ENCODE measurements around the gene PPP2R2C. TPM values are rescaled to one million over a fixed set of nuclear protein-coding genes. Genes with fewer than 3 reads are reported as not detected.

Gene PPP2R2C
- total and polyA plus RNA-seq, 5 experiments from 2014 or later = not detected

DNA sequence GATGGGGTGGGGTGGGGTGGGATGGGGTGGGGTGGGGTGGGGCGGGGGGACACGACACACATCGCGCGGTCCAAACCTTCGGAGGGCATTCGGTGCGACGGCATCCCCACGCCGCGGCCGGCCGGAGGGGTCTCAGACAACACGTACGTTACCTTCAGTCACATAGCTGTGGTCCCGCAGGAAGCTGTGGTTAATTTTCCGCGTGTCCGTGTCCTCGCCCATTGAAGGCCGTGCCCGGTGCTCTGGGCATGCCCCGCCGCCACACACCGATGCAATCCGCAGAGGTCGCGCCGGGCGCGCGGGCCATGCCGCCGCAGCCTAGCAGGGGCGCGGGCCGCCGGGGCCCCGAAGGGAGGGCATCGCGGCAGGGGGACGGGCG is 417 bp downstream of the PPP2R2C start:
- POLR2A ChIA-PET = no interaction called here
- ATAC-seq = no peak
- H3K4me1 Mint-ChIP-seq = peaks cover 3 to 13% (median 9%) of the 10 kb centered on the region in 4 donors
- peaks cover 0 to 2% (median 0%) of the 10 kb centered on the region in 3 donors for H3K36me3 Mint-ChIP-seq
- no peak overlapping the region for H3K27ac Mint-ChIP-seq
- H3K9me3 Mint-ChIP-seq = peaks cover 0 to 7% (median 0%) of the 10 kb centered on the region in 9 donors
- peak in 1 of 10 donors; percentile 46 for DNase-seq
- peaks cover 34 to 75% (median 61%) of the 10 kb centered on the region in 5 donors for H3K27me3 Mint-ChIP-seq
- no peak overlapping the region for H3K4me3 Mint-ChIP-seq

DNA sequence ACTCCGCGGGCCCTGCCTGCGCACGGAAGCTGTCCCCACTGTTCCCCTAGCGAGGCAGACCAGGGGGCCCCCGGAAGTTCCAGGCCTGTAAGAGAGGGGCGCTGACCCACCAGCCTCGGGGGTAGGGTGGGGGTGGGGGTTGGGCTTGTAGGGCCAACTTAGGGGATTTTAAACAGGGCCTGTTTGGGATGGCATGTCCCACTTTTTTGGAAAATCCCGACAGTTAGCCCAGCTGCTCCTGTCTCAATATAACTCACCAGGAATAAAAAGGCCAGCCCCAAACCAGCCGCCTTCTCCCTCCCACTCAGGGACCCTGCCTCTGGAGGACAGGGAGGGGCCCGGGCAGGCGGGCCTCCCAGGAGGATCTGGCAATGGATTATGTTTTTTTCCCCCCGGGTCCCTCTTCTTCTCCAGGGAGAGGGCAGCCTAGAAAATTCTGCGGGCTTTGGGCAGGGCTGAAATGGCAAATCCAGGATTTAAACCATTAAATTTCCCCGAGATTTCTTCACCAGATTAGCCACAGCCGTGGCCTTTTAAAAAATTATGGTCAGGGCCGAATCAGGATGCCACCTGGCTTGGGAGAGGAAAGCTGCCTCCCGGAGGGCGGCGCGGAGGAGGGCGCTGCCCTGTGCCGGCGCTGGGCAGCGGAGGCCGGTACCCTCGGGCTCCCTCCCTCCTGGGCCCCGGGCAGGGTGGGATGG is 957 bp downstream of the PPP2R2C start:
- Mint-ChIP-seq H3K27ac (no peak overlapping the region), H3K4me3 (peak overlapping the region in 1 of 10 donors; percentile 26), H3K4me1 (peaks cover 3 to 13% (median 9%) of the 10 kb centered on the region in 4 donors), H3K9me3 (peaks cover 0 to 7% (median 0%) of the 10 kb centered on the region in 9 donors), H3K36me3 (peaks cover 0 to 2% (median 0%) of the 10 kb centered on the region in 3 donors), H3K27me3 (peaks cover 36 to 79% (median 64%) of the 10 kb centered on the region in 5 donors)
- ATAC-seq (no peak), DNase-seq (peak in 1 of 10 donors; percentile 4)
- POLR2A ChIA-PET = no interaction called here

DNA sequence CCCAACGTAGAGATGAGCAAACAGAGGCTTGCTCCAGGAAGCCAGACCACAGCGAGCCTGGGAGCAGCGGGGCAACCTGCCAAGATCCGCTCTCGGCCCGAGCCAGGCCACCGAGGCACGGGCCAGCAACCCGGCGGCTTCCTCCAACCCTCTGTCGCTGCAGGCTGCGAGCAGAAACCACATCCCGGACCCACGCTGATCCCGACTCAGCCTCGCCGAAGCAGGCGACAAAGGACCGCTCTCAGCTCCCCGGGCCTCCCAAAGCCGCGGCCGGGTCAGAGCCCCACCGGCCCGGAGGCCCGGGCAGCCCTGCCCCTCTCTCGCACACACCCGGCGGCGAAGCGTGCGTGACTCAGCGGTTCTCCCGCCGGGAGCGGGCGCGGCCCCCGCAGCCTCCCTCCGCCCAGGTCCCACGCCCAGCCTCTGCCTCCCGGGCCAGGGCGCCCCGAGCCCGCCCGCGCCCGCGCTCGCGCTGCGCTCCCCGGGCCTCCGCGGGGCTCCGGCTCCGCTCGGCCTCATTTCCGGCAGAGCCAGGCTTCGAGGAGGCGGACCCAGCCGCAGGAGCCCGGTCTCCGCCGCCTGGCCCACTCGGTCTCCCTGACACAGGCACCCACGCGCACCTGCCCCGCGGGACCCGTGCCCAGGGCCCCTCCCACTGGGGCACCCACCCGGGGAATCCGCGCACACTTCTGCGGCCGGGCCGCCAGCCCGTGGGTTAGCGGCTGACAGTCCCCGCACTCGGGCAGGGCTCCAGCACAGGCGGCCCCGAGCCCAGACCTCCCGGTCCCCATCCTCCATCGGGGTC is 1.7 kb downstream of the PPP2R2C start:
- Mint-ChIP-seq H3K4me3 (peak overlapping the region in 9 of 10 donors; percentile 17 to 70 (median 52)), H3K36me3 (peaks cover 0 to 2% (median 0%) of the 10 kb centered on the region in 3 donors), H3K4me1 (peaks cover 3 to 13% (median 9%) of the 10 kb centered on the region in 4 donors), H3K27ac (no peak overlapping the region), H3K9me3 (peaks cover 0 to 5% (median 0%) of the 10 kb centered on the region in 9 donors), H3K27me3 (peaks cover 32 to 76% (median 61%) of the 10 kb centered on the region in 5 donors)
- POLR2A ChIA-PET = no interaction called here
- DNase-seq (peak in 1 of 10 donors; percentile 54), ATAC-seq (no peak)

DNA sequence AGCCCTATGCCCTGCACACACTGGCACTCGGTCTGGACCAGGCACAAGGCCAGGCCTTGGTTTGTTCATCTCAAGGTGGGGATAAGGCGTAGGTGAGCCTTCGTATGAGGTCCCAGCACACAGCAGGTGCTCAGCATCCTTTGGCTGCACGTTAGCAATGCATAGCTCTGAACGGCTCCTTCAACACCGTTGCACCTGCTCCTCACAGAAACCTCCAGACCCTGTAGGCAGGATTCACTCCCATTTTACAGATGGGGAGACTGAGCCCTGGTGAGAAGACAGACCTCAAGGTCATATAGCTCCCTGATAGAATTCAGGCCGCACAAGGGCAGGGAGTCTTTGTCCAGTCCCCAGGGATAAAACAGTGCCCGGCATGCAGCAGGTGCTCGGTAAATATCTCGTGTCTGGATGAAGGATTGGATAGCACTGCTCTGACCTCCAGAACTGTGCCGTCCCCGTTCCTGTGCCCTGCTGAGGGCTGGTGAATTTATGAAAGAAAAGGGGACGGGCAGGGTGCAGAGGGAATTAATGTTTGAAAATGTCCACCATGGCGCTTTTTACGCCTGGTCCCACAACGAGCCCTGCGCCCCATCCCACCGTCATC is 2.4 kb downstream of the PPP2R2C start:
- ATAC-seq = no peak
- Mint-ChIP-seq H3K9me3 (peaks cover 0 to 2% (median 0%) of the 10 kb centered on the region in 9 donors), H3K27ac (no peak overlapping the region), H3K4me3 (peak overlapping the region in 9 of 10 donors; percentile 17 to 70 (median 52)), H3K27me3 (peaks cover 25 to 70% (median 54%) of the 10 kb centered on the region in 5 donors), H3K4me1 (peaks cover 3 to 13% (median 9%) of the 10 kb centered on the region in 4 donors), H3K36me3 (peaks cover 0 to 2% (median 0%) of the 10 kb centered on the region in 3 donors)
- no peak for DNase-seq
- POLR2A ChIA-PET = no interaction called here

DNA sequence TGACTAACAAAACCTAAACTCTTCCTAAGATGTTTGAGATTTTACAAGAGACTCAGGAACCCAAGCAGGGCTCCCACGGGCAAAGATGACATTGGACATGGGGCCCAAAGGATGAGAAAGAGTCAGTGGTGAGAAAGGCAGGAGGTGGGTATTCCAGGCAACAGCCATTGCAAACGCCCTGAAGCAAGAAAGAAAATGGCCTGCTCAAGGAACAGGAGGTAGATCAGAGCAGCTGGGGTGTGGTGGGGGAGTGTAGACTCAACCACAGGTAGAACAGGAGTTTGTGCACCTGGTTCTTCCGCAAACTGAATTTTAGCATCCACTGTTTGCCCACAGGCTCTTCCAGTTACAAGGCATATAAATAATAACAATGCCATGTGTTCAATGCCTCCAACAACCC is 3.3 kb downstream of the PPP2R2C start:
- no peak for ATAC-seq
- Mint-ChIP-seq H3K4me1 (peaks cover 3 to 13% (median 9%) of the 10 kb centered on the region in 4 donors), H3K27me3 (peaks cover 24 to 70% (median 51%) of the 10 kb centered on the region in 5 donors), H3K36me3 (peaks cover 0 to 2% (median 0%) of the 10 kb centered on the region in 3 donors), H3K9me3 (no peaks in the 10 kb centered on the region), H3K4me3 (peak overlapping the region in 3 of 10 donors; percentile 8 to 62 (median 18)), H3K27ac (no peak overlapping the region)
- no peak for DNase-seq
- POLR2A ChIA-PET = no interaction called here

DNA sequence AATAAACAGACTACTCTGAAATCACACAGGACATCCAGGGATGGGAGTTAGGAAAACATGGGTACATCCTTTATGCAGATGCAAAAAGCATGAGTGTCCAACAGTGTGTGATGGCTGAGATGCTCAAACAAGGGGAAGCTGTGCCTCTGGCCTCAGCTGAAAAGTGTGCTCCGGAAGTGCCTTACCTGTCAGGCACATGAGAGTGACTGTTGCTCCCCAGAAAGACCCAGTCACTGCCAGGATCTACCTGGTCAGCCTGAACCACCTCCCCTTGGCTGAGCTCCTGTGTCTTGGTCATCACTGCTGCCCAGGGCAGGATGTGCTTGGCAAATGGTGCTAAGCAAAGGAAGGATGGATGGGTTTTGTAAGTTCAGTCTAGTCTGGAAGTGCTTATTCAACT is 4.0 kb downstream of the PPP2R2C start:
- ATAC-seq (no peak), DNase-seq (no peak)
- no peak overlapping the region for H3K27ac Mint-ChIP-seq
- H3K27me3 Mint-ChIP-seq = peaks cover 25 to 70% (median 50%) of the 10 kb centered on the region in 5 donors
- H3K9me3 Mint-ChIP-seq = no peaks in the 10 kb centered on the region
- POLR2A ChIA-PET = no interaction called here
- H3K4me1 Mint-ChIP-seq = peaks cover 3 to 13% (median 9%) of the 10 kb centered on the region in 4 donors
- H3K36me3 Mint-ChIP-seq = peaks cover 0 to 2% (median 0%) of the 10 kb centered on the region in 3 donors
- H3K4me3 Mint-ChIP-seq = peak overlapping the region in 1 of 10 donors; percentile 4

DNA sequence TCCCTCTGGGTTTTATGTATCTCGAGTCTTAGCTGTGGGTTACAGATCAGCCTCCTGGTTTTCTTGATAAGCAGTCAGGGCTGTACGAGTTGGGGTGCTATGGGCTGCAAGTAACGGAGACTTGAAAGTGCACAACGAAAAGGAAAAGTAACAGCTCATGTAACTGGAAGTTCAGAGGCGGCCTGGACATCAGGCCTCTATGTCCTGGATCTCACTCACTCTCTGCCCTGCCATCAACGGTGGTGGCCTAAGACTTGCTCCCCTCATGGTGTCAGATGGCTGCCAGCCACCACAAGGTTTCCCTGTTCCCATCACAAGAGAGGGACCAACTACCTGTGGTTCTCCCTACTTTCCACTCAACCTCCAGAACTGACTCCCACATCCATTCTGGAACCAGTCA is 4.8 kb downstream of the PPP2R2C start:
- Mint-ChIP-seq H3K36me3 (peaks cover 0 to 2% (median 0%) of the 10 kb centered on the region in 3 donors), H3K9me3 (peaks cover 0 to under 1% (median 0%) of the 10 kb centered on the region in 9 donors), H3K4me3 (no peak overlapping the region), H3K27ac (no peak overlapping the region), H3K27me3 (peaks cover 24 to 63% (median 43%) of the 10 kb centered on the region in 5 donors), H3K4me1 (peaks cover 2 to 10% (median 5%) of the 10 kb centered on the region in 4 donors)
- no peak for DNase-seq
- POLR2A ChIA-PET = no interaction called here
- no peak for ATAC-seq

DNA sequence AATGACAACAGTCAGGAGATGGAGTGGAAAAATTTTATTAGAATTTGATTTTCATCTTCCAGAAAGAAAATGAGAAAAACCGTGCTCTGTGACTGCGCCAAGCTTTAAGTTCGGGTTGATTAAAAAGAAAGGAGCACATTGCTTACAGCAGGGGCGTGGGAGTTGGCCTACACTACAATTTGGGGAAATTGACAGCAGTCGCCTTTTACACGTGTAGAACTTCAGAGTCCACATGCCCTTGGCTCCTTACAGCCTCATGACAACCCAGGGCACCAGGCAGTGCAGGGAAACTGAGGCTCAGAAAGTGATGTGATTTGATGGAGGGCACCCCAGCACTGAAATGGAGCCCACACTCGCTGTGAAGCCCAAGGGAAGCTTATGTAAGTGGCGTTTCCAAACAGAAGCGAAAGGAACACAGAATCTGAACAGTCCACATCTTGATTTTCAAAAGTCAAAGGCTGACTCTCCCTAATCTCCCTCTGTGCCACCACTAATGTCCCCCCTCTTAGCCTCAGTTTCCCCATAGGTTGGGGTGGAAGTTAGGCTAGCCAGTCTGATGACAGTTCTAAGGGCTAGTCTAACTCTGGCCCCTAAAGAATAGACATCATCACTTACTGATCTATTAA is 5.5 kb downstream of the PPP2R2C start:
- H3K4me1 Mint-ChIP-seq = peaks cover 3 to 10% (median 5%) of the 10 kb centered on the region in 4 donors
- no peak for ATAC-seq
- H3K27ac Mint-ChIP-seq = no peak overlapping the region
- peak in 2 of 10 donors; percentile 2 to 47 for DNase-seq
- peaks cover 26 to 66% (median 45%) of the 10 kb centered on the region in 5 donors for H3K27me3 Mint-ChIP-seq
- peaks cover 0 to 3% (median 0%) of the 10 kb centered on the region in 9 donors for H3K9me3 Mint-ChIP-seq
- POLR2A ChIA-PET = no interaction called here
- H3K4me3 Mint-ChIP-seq = no peak overlapping the region
- H3K36me3 Mint-ChIP-seq = peaks cover 0 to 2% (median 0%) of the 10 kb centered on the region in 3 donors

DNA sequence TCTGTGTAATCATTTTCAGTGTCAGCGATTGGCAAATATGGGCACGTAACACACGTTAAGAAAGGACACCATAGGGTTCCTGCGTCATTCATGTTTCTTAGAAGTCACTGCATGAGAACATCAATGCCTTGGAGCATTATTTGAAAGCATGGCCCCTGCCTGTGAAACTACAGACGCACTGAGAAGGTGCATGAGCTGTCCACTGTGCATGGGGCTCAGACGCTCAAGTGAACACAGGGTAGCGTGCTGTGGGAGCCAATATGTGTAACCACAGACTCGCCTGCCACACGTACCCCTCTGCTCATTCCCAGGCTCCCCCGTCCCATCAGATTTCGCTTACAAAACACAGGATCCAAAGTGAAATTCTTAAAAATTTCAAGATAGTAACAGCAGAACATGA is 6.5 kb downstream of the PPP2R2C start:
- peaks cover 3 to 7% (median 4%) of the 10 kb centered on the region in 4 donors for H3K4me1 Mint-ChIP-seq
- no peak overlapping the region for H3K27ac Mint-ChIP-seq
- no peak for ATAC-seq
- POLR2A ChIA-PET = no interaction called here
- peaks cover 0 to 4% (median 0%) of the 10 kb centered on the region in 9 donors for H3K9me3 Mint-ChIP-seq
- peaks cover 26 to 75% (median 53%) of the 10 kb centered on the region in 5 donors for H3K27me3 Mint-ChIP-seq
- H3K4me3 Mint-ChIP-seq = no peak overlapping the region
- DNase-seq = peak in 1 of 10 donors; percentile 27
- H3K36me3 Mint-ChIP-seq = peaks cover 0 to 2% (median 0%) of the 10 kb centered on the region in 3 donors

DNA sequence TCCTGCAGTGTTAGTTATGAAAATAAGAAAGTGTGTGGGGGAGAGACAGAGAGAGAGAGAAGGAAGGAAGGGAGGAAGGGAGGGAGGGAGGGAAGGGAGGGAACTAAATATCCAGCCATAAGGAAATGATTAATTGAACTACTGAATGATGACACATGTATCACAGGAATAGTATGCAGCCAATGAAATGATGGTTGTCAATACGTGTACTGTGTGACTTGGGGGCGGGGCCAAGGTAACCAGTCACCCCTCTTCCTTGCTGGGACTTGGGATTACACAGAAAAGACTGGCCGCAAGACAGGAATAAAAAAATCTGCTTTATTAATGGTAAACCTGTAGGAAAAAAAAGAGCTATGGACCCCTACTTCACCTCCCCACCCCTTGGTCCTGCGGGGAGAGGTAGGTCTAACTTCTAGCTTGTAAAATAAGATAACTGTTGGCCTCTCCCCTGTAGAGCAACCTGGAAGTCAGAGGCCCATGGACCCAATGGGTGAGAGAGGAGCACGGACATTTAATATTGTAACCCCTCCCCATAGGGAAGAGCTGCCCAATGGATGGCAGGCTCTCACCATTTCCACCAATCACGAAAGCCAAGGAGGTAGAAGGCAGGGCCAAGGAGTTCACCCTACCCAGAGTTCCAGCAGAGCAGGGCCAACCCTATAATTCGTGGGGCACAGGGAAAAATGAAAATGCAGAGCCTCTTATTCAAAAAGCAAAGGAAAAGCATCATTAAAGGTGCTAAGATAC is 7.4 kb downstream of the PPP2R2C start:
- Mint-ChIP-seq H3K4me3 (no peak overlapping the region), H3K27me3 (peaks cover 25 to 82% (median 57%) of the 10 kb centered on the region in 5 donors), H3K36me3 (no peaks in the 10 kb centered on the region), H3K9me3 (peaks cover 0 to 4% (median 0%) of the 10 kb centered on the region in 9 donors), H3K27ac (no peak overlapping the region), H3K4me1 (peaks cover 0 to 3% (median 2%) of the 10 kb centered on the region in 4 donors)
- no peak for ATAC-seq
- POLR2A ChIA-PET = no interaction called here
- peak in 1 of 10 donors; percentile 2 for DNase-seq

Data from naive thymus-derived CD8-positive, alpha-beta T cell (primary cell).